HG02943 (cell line): Measurements from ENCODE around the gene KSR1.

ENCODE experiments used
- ATAC-seq: cut with Tn5 transposase; IDR thresholded peaks from one replicate; pipeline ENCODE4 v1.9.1; 2021; ENCODE audit warnings: mild to moderate bottlenecking, low read depth, moderate library complexity; ENCODE audit not compliant: unreplicated experiment

Gene KSR1

DNA sequence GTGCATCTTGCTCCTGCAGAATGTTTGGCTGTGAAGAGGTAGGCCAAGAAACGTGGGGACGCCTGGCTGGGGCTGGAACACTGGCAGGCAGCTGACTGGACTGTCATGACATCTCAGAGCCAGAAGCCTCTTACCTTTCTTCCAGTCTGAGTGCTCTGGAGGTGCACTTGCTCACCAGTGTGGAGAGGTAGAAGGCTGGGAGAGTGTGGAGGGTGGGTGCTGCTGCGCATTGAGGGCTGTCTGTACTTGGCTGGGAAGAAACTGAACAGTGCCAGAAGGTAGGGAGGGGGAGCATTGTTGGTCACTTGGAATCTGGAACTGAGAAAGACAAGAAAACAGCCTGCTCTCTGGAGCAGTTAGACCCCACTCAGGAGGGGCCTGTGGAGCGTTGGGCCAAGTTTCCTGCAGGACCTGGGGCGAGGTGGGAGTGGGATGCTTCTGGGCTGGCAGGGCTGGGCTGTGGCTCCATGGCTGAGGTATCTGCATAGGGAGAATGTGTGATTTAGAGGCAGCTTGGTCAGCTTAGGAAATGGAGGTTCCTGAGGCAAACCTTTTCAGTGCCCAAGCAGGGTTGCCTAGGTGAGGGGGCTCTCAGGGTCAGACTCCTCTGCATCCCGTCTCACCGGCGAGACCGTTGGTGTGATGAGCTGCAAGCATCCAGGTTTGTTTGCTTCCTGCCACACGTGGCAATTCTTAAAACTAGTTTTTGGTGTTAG is 55.1 kb downstream of the KSR1 start:
- ATAC-seq, result no peak

DNA sequence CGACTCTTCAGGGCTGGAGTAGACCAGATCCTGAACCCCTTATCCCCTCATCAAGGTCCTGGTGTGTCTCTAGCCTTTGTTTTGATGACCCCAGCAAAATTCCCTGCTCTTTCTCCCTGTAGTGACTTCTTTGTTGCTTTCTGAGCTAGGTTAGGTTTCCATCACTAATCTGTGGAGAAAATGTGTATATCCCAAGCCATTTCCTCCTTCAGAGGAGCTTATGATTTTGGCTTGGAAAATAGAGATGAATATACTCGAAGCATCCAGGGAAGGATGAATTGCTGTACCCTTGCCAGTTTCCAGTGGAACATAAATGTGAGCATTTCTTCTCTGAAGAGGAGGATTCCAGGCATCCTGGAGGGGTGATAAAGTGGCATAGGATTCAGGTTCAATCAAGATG is 55.8 kb downstream of the KSR1 start:
- ATAC-seq, result no peak

DNA sequence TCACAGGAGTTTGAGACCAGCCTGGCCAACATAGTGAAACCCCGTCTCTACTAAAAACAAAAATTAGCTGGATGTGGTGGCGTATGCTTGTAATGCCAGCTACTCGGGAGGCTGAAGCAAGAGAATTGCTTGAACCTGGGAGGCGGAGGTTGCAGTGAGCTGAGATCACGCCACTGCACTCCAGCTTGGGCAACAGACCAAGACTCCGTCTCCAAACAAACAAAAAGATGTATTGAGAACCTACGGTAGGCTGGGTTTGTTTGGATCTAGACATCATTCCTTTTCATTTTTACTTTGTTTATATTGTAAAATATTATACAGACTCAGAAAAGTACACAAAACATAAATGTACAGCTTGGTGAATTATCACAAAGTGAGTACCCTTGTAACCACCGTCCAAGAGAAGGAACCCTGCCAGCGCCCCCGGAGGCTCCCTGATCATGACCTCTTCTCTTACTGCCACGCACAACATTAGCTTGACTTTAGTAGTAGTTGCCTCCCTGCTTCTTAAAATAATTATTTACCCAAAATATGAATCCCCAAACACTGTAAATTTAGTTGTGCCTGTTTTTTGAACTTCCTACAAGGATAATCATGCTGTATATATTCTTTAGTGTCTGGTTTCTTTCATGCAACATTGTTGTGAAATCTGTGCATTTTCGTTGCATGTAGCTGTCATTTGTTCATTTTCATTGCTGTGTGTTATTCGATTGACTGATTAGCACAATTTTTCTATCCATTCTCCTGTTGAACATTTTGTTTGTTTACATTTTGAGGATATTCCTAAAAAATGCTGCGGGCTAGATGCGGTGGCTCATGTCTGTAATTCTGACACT is 56.5 kb downstream of the KSR1 start:
- ATAC-seq, result no peak

DNA sequence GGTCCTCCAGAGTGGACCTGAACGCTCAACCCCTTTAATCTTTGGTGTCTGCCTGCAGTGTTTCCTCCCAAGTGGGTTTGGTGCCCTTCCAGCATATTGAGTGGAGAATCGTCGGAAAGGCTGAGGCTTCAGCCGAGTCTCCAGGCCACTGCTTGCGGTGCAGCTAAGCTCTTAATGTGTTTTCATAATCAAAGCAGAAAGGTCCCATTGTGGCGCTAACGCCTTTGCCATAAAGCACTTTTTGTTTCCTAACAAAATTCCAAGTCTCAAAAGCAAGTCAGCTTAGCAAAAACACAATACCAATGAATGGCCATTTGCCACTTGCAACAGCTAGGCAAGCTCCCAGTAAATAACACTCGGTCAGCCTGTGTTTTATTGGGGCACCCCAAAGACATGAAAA is 57.6 kb downstream of the KSR1 start:
- no peak for ATAC-seq

DNA sequence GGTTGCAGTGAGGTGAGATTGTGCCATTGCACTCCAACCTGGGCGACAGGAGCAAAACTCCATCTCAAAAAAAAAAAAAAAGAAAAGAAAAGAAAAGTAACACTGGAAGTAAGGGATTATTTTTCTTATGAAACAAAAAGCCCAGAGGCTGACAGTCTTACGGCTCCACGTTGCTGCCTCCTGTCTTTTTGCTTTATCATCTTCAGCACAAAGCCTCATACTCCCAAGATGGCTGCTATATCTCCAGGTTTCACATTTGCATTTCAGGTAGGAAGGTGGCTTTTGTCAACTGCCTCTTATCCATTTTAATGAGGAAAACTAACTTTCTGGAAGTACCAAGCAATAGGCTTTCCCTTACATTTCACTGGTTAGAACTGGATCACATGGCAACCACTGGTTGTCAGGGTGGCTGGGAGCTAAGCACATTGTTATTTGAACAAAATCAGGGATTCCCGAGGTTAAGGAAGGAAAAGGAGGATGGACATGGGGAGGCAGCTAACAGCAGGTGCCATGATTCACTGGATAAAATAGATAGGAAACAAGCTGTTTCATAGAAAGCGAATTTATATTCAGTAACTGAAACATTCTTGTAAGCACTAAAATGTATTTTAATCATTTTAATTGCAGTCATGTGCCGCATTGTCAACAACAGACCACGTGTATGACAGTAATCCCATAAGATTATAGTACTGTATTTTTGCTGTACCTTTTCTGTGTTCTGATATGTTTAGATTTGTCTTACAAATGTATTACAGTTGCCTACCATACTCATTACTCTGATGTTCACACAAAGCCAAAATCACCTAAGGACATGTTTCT is 58.6 kb downstream of the KSR1 start:
- no peak for ATAC-seq

DNA sequence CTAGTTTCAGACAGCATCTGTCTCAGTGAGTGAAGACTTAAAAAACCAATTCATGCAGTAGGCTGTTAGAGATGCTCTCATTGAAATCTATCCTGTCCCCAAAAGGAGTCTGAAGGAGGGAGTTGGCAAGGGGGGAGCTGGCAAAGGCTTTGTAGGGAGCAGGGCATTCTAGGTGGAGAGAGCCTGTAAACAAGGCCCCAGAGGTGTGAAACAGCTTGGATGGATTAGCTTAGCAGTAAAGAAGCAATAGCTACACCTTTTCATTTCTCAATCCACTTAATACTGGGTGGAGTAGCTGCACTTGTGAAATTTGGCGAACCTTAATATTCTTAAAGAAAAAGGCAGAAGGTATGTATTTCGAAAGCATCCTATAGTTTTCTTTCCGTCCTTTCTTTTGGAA is 61.8 kb downstream of the KSR1 start:
- no peak for ATAC-seq

DNA sequence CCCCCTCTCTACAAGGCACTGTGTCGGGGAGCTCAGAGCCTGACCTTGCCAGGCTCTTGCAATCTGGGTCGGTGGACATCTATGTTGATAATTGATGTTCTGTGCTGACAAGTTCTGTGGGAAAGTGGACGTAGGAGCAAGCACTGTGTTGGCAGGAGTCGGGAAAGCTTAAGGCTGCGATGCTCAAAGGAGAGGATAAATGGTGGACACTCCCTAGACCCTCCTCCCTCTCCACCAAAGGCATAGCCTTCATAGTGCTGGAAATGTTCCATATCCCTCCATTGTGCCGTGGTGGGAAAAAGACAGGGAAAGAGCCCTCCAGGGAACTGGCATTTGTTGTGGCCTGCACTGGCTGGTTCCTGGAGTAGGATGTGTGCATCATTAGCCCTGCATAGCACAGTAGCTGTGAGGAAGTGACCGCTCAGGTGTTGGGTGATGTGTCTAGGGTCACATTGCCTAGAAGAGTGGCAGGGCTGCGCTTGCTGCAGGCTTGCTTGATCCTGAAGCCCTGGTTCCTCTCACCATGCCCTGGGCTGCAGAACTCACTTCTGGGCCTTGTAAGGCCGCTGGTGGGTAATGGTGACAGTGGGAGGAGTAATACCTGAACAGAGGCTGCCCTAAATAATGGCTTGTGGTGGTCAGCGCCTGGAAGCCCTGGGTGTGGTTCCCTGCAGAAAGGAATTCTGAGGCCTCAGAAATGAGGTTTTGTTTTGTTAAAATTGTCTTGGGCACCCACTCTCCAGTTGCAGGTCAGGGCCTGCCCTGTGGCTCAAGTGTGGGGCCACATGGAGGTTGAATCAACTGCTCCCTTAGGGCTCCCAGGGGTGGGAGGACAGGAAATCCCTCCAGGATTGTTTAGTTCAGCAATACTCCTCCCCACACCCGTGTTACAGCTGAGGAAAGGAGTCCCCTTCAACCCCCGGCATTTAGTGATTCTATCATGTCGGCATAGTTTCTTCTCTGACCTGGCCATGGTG is 62.6 kb downstream of the KSR1 start:
- no peak for ATAC-seq

DNA sequence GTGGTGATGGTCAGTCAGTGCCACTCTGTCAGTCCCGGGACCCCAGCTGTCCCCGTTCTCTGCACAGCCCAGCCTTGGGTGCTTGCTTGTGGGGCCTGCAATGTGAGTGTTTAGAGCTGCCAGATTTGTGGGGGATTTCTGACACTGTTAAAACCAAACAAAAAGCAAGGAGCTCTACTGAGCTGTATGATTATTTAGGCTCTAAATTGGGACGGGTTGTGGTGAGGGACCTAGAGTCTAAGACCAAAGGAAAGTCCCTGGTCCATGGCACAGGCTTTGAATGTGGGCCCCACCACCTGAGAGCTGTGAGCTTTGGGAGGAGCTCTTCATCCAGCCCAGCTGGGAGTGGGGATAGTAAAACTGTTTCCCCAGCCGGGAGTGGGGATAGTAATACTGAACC is 63.3 kb downstream of the KSR1 start:
- ATAC-seq, result no peak

DNA sequence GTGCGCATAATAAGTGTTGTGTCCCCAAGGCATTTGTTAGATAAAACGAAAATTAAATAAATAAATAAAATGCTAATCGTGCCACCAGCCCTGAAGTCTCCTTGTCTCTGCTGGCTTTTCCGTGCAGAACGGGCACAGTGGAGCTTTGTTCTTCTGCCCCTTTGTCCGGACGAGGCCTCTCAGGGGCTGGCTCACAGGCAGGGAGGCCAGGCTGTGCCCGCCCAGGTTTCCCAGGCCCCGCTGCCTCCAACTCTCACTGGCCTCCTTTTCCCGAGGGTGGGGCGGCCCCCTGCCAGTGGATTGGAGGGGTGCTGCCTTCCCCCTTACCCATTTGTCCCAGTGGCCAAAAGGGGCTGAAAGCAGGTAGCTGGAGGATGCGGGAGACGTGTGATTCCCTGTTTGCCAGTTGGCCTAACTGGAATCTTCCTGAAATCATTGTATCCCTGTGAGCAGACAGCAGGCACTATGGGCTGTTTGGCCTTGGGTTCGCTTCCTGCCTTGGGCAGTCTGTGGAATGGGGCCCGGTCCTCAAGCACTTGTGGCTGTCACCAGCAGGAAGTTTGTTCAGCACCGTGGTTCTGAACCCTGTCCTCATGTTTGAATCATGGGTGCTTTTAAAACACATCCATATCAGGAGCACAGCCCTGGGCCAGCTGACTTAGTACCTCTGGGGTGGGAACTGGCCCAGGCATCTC is 64.4 kb downstream of the KSR1 start:
- no peak for ATAC-seq

DNA sequence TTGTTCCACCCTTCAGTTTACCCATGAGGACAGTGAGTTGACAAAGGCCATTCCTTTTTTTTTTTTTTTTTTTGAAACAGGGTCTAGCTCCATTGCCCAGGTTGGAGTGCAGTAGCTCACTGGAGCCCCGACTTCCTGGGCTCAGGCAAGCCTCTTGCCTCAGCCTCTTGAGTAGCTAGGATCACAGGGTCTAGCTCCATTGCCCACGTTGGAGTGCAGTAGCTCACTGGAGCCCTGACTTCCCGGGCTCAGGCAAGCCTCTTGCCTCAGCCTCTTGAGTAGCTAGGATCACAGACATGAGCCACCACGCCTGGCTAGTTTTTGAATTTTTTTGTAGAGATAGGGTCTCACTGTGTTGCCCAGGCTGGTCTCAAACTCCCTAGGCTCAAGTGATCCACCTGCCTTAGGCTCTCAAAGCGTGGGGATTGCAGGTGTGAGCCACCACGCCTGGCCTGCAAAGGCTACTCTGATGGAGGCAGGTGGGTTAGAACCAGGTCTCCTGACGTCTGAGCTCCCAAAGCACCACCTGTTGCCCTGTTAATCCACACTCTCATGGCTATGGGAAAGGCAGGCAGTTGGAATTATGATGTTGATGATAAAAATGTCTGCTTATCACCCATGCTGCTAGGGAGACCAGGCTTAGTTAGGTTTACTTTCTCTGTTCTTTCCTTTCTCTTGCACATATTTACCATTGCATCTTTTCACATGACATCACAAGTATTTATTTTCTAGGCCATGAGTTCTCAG is 65.2 kb downstream of the KSR1 start:
- ATAC-seq, result no peak

DNA sequence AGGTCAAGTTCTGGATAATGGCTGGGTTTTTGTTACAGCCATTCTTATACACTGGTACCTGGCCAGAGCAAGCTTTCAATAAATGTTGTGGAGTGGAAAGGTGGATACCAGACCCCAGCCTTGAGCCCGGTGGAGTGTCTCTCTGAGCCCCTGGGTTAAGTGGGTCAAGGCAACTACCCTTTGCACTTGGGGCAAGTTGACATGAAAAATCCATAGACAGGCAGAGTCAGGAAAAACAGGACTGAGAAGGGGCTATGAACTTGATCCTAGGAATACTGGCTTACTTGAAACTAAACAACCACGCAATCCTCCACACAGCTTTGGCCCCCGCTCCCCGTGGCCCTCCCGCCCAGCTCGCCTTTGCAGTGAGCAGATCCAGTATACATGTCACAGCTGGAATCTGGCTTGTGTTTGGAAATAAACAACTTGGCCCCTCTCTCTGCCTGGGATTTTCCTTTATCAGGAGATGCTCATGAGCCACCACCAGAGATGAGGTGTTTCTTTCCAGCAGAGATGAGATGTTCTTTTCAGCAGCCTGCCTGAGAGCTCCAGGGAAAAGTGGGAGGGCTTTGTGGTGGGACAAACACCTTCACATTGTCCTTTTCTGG is 65.9 kb downstream of the KSR1 start:
- ATAC-seq, result no peak

DNA sequence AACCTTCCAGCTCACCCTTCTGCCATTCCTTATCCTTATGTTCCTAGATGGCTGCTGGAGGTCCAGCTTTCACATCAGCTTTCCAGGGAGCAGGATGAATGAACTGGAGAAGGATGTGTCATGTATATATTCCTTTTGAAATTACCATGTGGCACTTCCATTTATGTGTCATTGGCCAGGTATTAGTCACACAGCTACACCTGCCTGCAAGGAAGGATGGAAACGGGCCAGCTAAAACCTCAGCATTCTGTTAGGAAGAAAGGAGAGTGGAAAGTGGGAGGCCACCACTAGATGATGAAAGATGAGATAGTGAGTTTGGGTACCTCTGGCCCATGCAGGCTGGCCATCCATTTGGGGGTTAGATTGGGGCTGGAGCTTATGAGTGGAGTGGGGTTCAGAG is 67.5 kb downstream of the KSR1 start:
- no peak for ATAC-seq

DNA sequence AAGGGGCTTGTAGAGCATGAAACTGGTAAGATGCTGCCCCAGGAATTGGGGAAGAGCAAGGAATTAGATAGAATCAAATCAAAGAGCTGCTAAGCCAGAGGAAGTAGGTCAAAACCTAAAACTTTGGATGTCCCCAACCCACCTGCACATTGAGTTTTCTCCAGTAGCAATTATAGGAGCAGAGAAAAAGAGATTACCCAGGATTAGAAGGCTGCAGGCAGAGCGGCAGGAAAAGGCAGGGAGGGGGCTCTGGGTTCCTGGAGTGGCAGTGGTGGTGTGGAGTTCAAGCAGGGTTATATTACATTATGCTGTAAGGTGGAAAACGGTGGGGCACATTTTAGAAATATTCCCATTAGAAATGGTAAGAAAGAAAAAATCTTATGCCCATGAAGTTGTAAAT is 68.3 kb downstream of the KSR1 start:
- ATAC-seq, result no peak

DNA sequence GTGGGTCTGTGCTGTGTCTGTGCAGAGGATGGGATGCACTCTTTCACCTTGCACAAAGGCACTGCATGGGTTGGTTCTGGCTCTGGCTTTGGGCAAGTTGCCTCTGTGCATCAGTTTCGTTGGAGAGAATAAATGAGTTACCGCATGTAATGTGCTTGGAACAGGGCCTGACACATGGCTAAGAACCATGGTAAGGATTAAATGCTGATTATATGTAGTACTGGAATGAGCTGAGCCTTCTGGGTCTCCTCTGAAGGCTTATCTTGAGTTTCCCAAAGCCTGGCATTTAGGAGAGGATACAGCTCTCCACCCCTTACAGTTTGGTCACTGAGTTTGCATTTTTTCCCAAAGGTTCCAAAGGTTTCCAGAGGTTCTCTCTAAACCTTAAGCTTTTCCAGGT is 69.1 kb downstream of the KSR1 start:
- no peak for ATAC-seq

DNA sequence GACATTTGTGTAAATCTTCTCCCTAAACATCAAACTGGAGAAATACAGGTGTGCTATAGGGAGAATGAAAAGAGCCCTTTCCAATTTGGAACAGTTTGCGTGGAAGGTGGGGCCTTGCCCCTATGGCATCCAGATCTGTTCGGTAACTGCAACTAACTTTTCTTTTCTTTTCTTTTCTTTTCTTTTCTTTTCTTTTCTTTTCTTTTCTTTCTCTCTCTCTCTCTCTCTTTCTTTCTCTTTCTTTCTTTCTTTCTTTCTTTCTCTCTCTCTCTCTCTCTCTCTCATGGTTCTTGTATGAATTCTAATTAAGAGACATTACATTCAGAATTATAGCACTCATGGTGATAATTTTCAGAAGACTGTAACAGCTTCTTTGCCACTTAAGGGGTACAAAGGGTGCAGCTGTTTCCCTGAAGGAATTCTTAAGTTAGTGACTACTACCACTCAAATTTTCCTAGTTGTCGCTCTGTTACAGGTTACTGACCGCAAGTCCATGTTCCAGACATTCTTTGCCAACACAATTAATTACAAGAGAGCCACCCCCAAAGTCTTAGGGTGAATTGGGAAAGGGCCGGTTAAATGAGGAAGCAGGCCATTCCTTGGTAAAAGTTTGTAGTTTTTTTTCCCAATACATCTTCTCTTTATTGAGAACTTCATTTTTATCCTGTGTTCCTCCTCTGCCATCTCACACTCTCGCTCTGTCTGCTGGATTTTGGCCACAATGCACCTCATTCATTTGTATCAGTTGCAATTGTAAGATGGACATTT is 69.8 kb downstream of the KSR1 start:
- ATAC-seq, result no peak

DNA sequence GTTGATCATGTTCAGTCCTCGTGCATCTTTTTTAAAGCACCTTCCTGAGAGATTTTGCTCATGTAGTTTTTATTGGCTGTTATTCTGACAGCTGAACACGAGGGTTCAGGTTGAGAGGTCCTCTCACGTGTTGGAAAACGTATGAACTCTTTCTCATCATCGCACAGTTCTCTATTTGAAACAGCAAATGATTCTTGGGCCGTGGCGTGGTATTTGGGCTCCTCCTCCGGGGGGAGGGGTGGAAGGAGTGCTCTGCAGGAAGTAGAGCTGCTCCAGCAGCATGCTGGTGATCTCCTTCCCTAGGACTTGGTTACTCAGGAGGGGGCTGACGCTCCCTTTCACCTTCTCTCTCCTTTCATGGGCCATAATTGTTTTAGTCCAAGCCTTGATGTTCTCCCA is 70.4 kb downstream of the KSR1 start:
- no peak for ATAC-seq

DNA sequence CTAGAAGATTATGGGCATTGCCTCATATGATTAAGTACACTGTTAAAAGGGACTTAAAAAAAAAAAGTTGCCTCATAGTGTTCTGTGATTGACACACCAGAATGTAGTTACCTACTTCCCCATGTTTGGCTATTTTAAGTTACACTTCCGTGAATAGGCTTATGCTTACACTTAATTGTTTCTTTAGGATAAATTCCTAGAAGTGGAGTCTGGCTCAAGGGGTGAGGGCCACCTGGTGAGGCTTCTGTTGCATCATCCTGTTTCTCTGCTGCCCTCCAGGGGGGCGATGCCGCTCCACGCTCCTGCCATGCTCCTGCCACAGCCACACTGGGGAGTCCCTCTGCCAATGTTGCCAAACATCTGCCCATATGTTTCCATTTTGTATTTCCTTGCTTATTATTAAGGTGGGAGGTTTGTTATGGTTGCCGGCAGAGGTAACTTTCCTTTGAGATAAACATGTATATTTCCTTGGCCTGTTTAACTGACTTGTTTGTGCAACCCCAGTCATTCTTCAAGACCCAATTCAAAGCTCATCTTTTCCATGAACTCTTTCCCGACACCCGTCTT is 73.1 kb downstream of the KSR1 start:
- ATAC-seq, result no peak
